ENCODE results near the gene PCDHB1. TPM values are rescaled to one million over a fixed set of nuclear protein-coding genes. Genes with fewer than 3 reads are reported as not detected.
A peak's percentile ranks its signal among the peaks of the same experiment; 100 is the strongest.

PCDHB1 gene
- total and polyA plus RNA-seq, 2 experiments from 2014 or later: 0.03 to 0.05 TPM

- H3K4me2 ChIP-seq: peak overlapping the region; percentile 75
- H3F3A ChIP-seq (replicated peaks; ENCODE audit: low read depth): no peaks in the 10 kb centered on the region
- H3K4me3 ChIP-seq: peak overlapping the region; percentile 56
- peak overlapping the region; percentile 67; the same call in 2 of the 3 replicates for H3K4me3 Mint-ChIP-seq
- no peak overlapping the region for H3K27ac Mint-ChIP-seq
- ATAC-seq: peak; percentile 84
- H2AFZ ChIP-seq: peak overlapping the region; percentile 53
- H3K4me1 ChIP-seq (ENCODE audit: insufficient read depth): no peaks in the 10 kb centered on the region
- TF ChIP-seq ETS1 (IDR thresholded peaks at IDR 0.05) (peak; percentile 63; the same call in 1 of the 2 replicates), POLR2AphosphoS5 (IDR thresholded peaks at IDR 0.05; ENCODE audit: low read depth) (peak; percentile 80), CREB1 (CRISPR knock-in tag; IDR thresholded peaks at IDR 0.05; ENCODE audit: low read depth) (no peak)
- H3K36me3 Mint-ChIP-seq (ENCODE audit: low read depth): no peaks in the 10 kb centered on the region; the same call in 2 of the 3 replicates
- DNase-seq (ENCODE audit: low spot score): peak; percentile 86
- H3K27me3 ChIP-seq (ENCODE audit: insufficient read depth): peaks cover 19% of the 10 kb centered on the region; the same call in 1 of the 2 replicates
- 0 out of 2 replicates have a peak overlapping the region, but pooled peaks have one; percentile 7 for H3K27ac ChIP-seq (ENCODE audit: low read depth)
- no peaks in the 10 kb centered on the region for H3K36me3 ChIP-seq (ENCODE audit: insufficient read depth)
- no peaks in the 10 kb centered on the region for H3K4me1 Mint-ChIP-seq
- peaks cover 4% of the 10 kb centered on the region for H3K27me3 Mint-ChIP-seq (ENCODE audit: insufficient read depth, low read depth, poor library complexity)
- no peaks in the 10 kb centered on the region for H3K9me2 ChIP-seq (ENCODE audit: insufficient read depth)
- no peaks in the 10 kb centered on the region for H3K79me2 ChIP-seq (replicated peaks; ENCODE audit: insufficient read depth)
- no peaks in the 10 kb centered on the region for H4K20me1 ChIP-seq (replicated peaks; ENCODE audit: insufficient read depth)
- H3K9me3 Mint-ChIP-seq: peaks cover 2% of the 10 kb centered on the region; the same call in 2 of the 3 replicates
Observed at GRCh38 chr5:141077826-141078225, 26.7 kb downstream of the PCDHB1 start.

- no peaks in the 10 kb centered on the region for H3K9me2 ChIP-seq (ENCODE audit: insufficient read depth)
- no peak overlapping the region for H2AFZ ChIP-seq
- peaks cover 19% of the 10 kb centered on the region; the same call in 1 of the 2 replicates for H3K27me3 ChIP-seq (ENCODE audit: insufficient read depth)
- H3K27ac ChIP-seq (ENCODE audit: low read depth): no peak overlapping the region
- no peak overlapping the region for H3K27ac Mint-ChIP-seq
- H3K27me3 Mint-ChIP-seq (ENCODE audit: insufficient read depth, low read depth, poor library complexity): peaks cover 8% of the 10 kb centered on the region
- no peak for TF ChIP-seq EZH2phosphoT487 (IDR thresholded peaks at IDR 0.05; ENCODE audit: unreplicated experiment)
- no peak for TF ChIP-seq ZNF462 (CRISPR knock-in tag; IDR thresholded peaks at IDR 0.05)
- no peak for TF ChIP-seq CTCF (conservative IDR thresholded peaks at IDR 0.05; ENCODE audit: low read depth in 2 of 2)
- no peak for TF ChIP-seq ETS1 (IDR thresholded peaks at IDR 0.05)
- TF ChIP-seq STAT1 (IDR thresholded peaks at IDR 0.05; ENCODE audit: unreplicated experiment): no peak
- TF ChIP-seq ZNF114 (CRISPR knock-in tag; IDR thresholded peaks at IDR 0.05): no peak
- no peak overlapping the region for H3K4me3 Mint-ChIP-seq
- no peaks in the 10 kb centered on the region; the same call in 1 of the 3 replicates for H3K36me3 Mint-ChIP-seq (ENCODE audit: low read depth)
- H3K36me3 ChIP-seq (ENCODE audit: insufficient read depth): no peaks in the 10 kb centered on the region
- no peaks in the 10 kb centered on the region for H3K79me2 ChIP-seq (replicated peaks; ENCODE audit: insufficient read depth)
- no peaks in the 10 kb centered on the region for H4K20me1 ChIP-seq (replicated peaks; ENCODE audit: insufficient read depth)
- DNase-seq (ENCODE audit: low spot score) (no peak), ATAC-seq (no peak)
- peaks cover 10% of the 10 kb centered on the region for H3K4me1 ChIP-seq (ENCODE audit: insufficient read depth)
- no peak overlapping the region for H3K4me2 ChIP-seq
- H3K4me1 Mint-ChIP-seq: no peaks in the 10 kb centered on the region; the same call in 1 of the 3 replicates
- no peak overlapping the region for H3K4me3 ChIP-seq
- peaks cover 6% of the 10 kb centered on the region; the same call in 2 of the 3 replicates for H3K9me3 Mint-ChIP-seq
- no peaks in the 10 kb centered on the region for H3F3A ChIP-seq (replicated peaks; ENCODE audit: low read depth)
Observed at GRCh38 chr5:141082228-141082627, 31.1 kb downstream of the PCDHB1 start.
